ENCODE results near the gene POLE. TPM values are rescaled to one million over a fixed set of nuclear protein-coding genes. Genes with fewer than 3 reads are reported as not detected.
A peak's percentile ranks its signal among the peaks of the same experiment; 100 is the strongest.

Gene POLE
- total and polyA plus RNA-seq, 9 of the 15 experiments (the other 6 are each of a cell fraction or from before 2014, with no cell fraction given): 2.4 to 154 (median 49.6) TPM

DNA sequence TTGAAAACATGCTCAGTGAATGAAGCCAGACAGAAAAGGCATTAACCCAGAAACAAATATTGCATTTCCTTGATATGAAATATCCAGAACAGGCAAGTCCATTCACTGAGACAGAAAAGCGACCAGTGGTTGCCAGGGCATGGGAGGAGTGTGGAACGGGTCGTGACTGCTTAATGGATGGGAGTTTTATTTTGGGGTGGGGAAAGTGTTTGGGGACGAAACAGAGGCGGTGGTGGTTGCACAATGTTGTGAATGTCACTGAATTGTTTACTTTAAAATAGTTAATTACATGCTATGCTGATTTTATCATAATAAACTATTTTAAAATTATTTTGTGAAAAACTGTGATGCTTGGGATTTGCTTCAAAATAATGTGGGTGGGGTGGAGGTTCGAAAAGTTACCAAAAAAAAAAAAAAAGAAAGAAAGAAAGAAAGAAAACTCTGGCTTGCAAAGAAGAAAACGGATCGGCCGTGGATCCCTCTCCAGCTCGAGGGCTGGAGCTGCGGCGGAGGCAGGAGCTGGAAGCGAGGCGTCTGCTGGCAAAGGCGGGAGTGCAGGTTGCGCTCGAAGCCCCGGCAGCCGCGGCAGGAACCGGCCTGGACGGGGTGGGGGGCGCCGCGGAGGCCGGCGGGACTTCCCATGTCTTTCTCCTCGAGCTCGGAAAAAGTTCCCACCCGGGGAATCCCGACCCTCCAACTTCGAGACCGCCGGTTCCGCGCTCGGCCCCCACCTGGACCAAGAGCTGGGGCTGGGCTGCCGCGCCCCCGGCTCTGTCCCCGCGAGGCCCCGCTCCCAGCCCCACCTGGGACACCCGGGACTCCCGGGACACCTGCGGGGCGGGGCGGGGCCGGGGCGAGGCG, 69.1 kb downstream of the POLE start:
- no peak overlapping the region for H3K4me2 ChIP-seq (ENCODE audit: insufficient read depth, low read length)
- 68% methylated on average over 17 of the region's 51 CpGs for WGBS (ENCODE audit: insufficient coverage, low coverage, missing lambda C conversion rate)
- CTCF ChIA-PET (ENCODE audit: low intra/inter-chr PET ratio): interaction anchor here (0.7 kb wide), 1 partner anchor 22 kb away, joined by 4 read pairs; no protein-coding TSS in a partner anchor
- no peak overlapping the region for H3K9ac ChIP-seq (ENCODE audit: insufficient read depth in 1 of 2, low read depth in 2 of 2, low read length in 2 of 2)
- intact Hi-C loops (cut with micrococcal nuclease): no loop called here
- H3K36me3 ChIP-seq (ENCODE audit: control insufficient read depth, insufficient read depth, low read length): peaks cover 3% of the 10 kb centered on the region; the same call in 1 of the 3 replicates
- TF ChIP-seq, protein P1, sequence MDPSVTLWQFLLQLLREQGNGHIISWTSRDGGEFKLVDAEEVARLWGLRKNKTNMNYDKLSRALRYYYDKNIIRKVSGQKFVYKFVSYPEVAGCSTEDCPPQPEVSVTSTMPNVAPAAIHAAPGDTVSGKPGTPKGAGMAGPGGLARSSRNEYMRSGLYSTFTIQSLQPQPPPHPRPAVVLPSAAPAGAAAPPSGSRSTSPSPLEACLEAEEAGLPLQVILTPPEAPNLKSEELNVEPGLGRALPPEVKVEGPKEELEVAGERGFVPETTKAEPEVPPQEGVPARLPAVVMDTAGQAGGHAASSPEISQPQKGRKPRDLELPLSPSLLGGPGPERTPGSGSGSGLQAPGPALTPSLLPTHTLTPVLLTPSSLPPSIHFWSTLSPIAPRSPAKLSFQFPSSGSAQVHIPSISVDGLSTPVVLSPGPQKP (CRISPR knock-in tag; IDR thresholded peaks at IDR 0.05): no peak
- peak; percentile 68 for TF ChIP-seq POLR2G (IDR thresholded peaks at IDR 0.05; ENCODE audit: low read depth, low read length)
- no peak for TF ChIP-seq RNF2 (IDR thresholded peaks at IDR 0.05)
- no peak for TF ChIP-seq BCOR (IDR thresholded peaks at IDR 0.05)
- TF ChIP-seq, protein P2, sequence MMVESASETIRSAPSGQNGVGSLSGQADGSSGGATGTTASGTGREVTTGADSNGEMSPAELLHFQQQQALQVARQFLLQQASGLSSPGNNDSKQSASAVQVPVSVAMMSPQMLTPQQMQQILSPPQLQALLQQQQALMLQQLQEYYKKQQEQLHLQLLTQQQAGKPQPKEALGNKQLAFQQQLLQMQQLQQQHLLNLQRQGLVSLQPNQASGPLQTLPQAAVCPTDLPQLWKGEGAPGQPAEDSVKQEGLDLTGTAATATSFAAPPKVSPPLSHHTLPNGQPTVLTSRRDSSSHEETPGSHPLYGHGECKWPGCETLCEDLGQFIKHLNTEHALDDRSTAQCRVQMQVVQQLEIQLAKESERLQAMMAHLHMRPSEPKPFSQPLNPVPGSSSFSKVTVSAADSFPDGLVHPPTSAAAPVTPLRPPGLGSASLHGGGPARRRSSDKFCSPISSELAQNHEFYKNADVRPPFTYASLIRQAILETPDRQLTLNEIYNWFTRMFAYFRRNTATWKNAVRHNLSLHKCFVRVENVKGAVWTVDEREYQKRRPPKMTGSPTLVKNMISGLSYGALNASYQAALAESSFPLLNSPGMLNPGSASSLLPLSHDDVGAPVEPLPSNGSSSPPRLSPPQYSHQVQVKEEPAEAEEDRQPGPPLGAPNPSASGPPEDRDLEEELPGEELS (CRISPR knock-in tag; IDR thresholded peaks at IDR 0.05; ENCODE audit: borderline replicate concordance): no peak
- no peak for TF ChIP-seq PTBP1 (IDR thresholded peaks at IDR 0.05; ENCODE audit: low read depth, low read length)
- TF ChIP-seq, protein P3, sequence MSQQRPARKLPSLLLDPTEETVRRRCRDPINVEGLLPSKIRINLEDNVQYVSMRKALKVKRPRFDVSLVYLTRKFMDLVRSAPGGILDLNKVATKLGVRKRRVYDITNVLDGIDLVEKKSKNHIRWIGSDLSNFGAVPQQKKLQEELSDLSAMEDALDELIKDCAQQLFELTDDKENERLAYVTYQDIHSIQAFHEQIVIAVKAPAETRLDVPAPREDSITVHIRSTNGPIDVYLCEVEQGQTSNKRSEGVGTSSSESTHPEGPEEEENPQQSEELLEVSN (IDR thresholded peaks at IDR 0.05; ENCODE audit: borderline replicate concordance in 1 of 2, extremely low read depth in 1 of 2, insufficient read depth in 1 of 2, insufficient read length in 1 of 2, low read depth in 1 of 2, low read length in 1 of 2, poor library complexity in 1 of 2, severe bottlenecking in 1 of 2): peak in 1 of 2 experiments; percentile 60
- peak; percentile 49 for TF ChIP-seq RBM22 (IDR thresholded peaks at IDR 0.05; ENCODE audit: low read depth, low read length, poor library complexity, severe bottlenecking)
- TF ChIP-seq, protein P4, sequence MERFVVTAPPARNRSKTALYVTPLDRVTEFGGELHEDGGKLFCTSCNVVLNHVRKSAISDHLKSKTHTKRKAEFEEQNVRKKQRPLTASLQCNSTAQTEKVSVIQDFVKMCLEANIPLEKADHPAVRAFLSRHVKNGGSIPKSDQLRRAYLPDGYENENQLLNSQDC (CRISPR knock-in tag; IDR thresholded peaks at IDR 0.05): no peak
- in situ Hi-C loops (cut with MboI): no loop called here
- no peaks in the 10 kb centered on the region for H3K9me1 ChIP-seq (ENCODE audit: control insufficient read depth, insufficient read depth, low read length)
- POLR2A ChIA-PET: no interaction called here
- ATAC-seq (no peak), DNase-seq (ENCODE audit: extremely low read depth in 1 of 4, low spot score in 3 of 4) (no peak), FAIRE-seq (no peak)
- H3K9me3 ChIP-seq (replicated peaks; ENCODE audit: control insufficient read depth, insufficient read depth, low read depth, low read length): peaks cover 10% of the 10 kb centered on the region
- no peak overlapping the region for H2AFZ ChIP-seq (ENCODE audit: low read depth, low read length)
- peaks cover 11 to 36% of the 10 kb centered on the region in 2 experiments; a peak in 4 of 5 replicates for H3K4me1 ChIP-seq (replicated peaks in 1 of 2; ENCODE audit: control insufficient read depth in 2 of 2, insufficient read depth in 2 of 2, low read length in 2 of 2)
- no peak overlapping the region for H3K4me3 ChIP-seq
- no peaks in the 10 kb centered on the region for H3K79me2 ChIP-seq (ENCODE audit: control insufficient read depth, insufficient read depth, low read length)
- no peak overlapping the region for H3K27ac ChIP-seq (ENCODE audit: extremely low read depth, low read depth, low read length)
- H3K27me3 ChIP-seq (ENCODE audit: control insufficient read depth in 2 of 2, insufficient read depth in 2 of 2, low read length in 2 of 2): no peaks in the 10 kb centered on the region; a peak in 1 of 5 replicates
- 0 out of 2 replicates have a peak, but pooled peaks cover 3% of the 10 kb centered on the region for H4K20me1 ChIP-seq (replicated peaks; ENCODE audit: control insufficient read depth, insufficient read depth, low read length)
- no TSS peak for BruUV-seq (replicated peaks)
